ENCODE results near the gene RNF148.

RNF148 gene
- 0 reads per million in 2 donors for total RNA-seq

GRCh38 chr7:122702872-122703510 lies at the start of gene RNF148:
RNF148 (minus strand) TSS chr7:122702922; CDS start chr7:122702750, 172 bp downstream.
- DNase-seq, result no peak

DNA sequence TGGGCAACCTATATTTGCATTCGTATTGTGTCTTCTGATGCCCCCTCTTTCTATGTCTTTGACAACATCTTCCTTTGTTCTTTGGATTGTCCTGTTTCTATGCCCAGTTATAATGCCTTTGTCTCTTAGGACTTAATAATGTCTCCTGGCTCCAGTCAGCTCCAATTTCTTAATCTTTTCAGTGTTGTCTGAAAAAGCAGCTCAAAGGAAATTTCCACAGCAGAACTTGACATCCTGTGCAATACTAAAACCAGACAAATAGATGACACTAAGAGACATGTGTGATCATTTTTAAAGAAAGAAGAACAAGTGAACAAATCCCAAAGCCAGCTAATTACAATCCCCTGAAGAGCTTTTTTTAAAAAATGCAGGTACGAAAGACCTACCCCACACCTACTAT lies 47.7 kb upstream of the RNF148 start:
- DNase-seq, result no peak

DNA sequence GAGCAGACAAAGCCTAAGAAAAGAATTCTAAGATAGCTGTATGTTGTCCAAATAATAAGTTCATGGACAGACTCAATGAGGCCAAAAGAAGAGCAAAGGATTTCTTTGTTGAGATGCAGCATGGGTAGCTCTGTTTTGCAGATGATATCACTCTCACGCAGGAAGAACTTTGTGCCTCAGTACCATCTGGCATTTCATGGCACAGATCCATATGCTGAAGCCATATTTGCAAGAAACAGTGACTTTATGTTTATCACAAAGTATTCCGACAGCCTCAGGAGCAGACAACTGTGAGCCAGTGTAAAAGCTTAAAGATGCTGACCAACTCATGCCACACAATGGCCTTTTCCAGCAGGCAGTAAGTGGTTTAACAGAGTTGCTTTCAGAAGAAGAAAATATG lies 45.5 kb upstream of the RNF148 start:
- no peak for DNase-seq

DNA sequence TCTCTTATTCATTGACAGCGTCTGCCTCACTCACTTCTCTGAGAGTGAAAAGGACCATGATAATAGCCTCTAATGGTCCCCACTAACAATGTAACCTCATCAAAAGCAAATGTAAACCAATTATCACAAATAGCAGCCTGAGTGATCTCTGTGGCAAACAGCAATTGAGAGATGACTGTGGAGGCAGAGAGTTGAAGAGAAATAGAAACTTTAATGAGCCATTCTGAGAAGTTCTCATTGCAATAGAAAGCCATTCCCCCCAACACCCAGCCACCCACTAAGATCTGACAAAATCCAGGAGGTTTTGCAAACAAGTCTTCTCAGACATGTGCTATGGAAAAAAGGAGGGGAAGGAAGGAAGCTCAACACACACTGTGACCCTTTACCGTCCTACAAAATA lies 44.2 kb upstream of the RNF148 start:
- no peak for DNase-seq

GRCh38 chr7:122743211-122743610 lies 40.5 kb upstream of the RNF148 start:
- no peak for DNase-seq

DNA sequence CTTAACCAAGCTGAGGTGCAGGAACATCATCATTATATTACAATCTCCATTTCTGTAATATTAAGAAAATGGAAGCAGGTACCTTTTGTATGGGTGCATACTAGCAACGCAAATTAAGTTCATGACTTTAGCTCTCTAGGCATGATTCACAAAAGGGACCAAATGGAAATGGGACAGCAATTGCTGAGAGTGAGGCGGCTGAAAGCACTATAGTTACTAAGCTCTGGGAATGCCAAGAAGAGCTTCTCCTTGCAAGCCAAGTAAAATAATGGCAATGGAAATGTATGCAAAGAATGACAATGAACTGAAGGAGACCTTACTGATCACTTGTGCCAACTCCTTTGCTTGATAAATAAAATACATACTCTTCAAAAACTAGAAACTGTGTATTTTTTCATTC lies 36.2 kb upstream of the RNF148 start:
- DNase-seq, result no peak

DNA sequence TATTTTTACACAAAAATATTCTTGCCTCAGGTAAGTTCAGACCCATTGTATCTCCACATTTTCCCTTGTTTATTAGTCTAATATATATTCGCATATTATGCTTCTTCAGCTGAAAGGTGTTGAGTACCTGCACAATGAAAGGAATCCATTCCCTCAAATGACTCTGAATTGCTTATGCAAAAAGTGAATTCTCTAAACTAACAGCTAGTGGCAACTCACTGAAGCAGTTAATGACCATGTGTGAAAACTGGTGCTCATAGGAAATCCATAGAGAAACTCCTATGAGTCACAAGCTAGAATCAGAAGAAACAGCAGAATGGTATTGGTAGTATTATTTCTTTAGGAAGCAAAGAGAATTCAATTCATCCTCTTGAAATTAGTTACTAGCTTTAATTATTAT lies 33.5 kb upstream of the RNF148 start:
- no peak for DNase-seq

DNA sequence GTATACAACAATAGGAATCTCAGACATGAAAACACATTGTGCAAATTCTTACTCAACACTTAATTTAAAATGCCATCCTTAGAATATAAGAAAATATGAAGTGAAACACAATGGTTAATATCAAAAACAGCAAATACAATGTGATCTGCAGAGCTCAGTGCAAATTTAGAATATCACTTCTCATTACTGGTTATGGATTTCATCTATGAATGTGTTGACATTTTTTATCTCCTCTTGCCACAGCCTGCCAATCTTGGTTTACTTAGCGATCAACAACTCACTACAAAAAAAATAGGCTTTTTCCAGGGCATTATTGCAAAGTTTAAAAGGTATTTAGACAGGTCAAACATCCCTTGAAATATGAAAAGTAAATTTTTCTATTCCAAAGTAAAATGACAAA lies 25.0 kb upstream of the RNF148 start:
- DNase-seq, result no peak

DNA sequence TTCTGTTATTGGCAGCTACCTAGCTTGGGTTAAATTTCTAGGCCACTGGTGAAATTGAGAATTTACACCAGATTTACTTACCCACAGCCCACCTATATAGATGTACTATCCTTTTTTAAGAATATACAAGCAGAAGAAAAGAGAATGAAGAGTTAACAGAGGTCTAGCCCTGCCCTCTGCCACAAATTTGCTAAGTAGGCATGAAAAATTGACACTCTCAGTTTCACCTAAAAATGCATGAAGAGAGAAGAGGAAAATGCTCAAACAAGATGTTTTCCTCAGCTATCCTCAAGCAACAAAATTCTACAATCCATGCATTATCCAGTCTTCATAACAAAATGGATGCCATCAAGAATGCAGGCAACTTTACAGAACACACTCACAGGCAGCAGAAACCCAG lies 24.6 kb upstream of the RNF148 start:
- DNase-seq, result no peak

- DNase-seq, result no peak
These were observed 24.2 kb upstream of the RNF148 start for GRCh38 chr7:122726881-122727280.

DNA sequence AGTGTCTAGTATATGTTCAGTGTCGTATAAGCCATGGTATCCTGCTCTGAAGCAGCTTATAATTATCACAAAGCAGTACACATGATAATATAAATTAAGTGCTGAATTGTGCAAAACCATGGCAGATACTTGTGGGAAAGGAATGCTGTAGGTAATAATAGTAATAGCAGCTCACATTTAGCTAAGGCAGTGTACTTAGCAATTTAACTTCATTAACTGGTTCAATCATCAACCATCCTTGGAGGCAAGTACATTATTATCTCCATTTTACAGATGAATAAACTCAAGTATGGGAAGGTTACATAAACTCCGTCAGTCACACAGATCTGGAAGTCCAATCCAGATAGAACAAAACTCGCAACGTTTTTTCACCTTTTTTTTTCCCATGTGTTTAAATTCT lies 21.6 kb upstream of the RNF148 start:
- DNase-seq, result no peak

- no peak for DNase-seq
These were observed 16.4 kb upstream of the RNF148 start for GRCh38 chr7:122719010-122719578.

DNA sequence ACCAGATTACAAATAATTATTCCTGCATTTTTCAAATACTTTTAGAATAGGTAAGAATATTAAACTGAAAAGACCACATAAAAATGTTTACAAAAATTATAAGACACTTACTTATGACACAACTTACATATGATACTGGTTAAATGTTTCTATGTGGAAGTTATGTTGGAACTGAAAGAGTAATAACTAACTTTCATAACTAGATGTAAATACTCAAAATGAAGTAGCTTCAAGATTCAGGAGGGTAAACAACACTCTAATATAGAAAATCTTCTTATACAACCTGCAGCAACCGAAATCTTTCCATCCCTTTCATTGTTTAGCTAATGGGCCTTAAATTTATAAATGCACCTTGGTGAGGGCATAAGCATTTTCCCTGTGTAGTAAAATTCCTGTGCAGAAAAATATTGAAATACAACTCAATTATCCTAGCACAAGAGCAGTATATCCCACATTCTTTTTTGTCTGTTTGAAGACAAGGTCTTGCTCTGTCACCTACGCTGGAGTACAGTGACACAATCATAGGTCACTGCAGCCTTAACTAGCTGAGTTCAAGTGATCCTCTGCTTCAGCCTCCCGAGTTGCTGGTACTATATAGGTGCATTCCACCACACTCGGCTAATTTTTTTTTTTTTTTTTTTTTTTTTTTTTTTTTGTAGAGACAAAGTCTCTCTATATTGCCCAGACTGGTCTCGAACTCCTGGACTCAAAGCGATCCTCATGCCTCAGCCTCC lies 14.8 kb upstream of the RNF148 start:
- no peak for DNase-seq

DNA sequence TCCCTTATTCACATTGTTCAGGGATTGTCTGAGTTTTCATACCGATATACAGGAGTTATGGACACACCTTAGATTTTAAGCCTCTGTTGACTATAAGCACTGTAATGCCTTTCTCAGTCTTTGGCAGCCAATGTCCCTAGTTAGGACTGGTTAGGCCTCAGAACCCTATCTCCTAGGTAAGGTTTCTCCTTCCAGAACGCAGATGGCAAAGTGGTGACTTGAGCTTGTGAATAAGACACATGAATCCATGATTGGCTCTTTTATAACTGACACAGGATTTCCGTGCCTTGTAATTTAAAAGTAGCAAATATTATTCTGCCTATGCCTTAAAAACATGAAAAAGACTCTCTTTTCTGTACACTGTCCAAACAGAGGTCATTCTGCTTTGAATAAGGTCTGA lies 12.5 kb upstream of the RNF148 start:
- no peak for DNase-seq

GRCh38 chr7:122710916-122711315 lies 8.2 kb upstream of the RNF148 start:
- DNase-seq, result no peak

- DNase-seq, result no peak
These were observed 7.4 kb upstream of the RNF148 start for GRCh38 chr7:122709930-122710646.

GRCh38 chr7:122706836-122707235 lies 4.1 kb upstream of the RNF148 start:
- no peak for DNase-seq

- DNase-seq, result no peak
These were observed 3.7 kb downstream of the RNF148 start, which contains the start of gene RNF133 for GRCh38 chr7:122699017-122699416. RNF133 (minus strand) TSS chr7:122699117; CDS start chr7:122698918, 199 bp downstream.

- DNase-seq, result no peak
These were observed 6.9 kb downstream of the RNF148 start for GRCh38 chr7:122695816-122696215.

DNA sequence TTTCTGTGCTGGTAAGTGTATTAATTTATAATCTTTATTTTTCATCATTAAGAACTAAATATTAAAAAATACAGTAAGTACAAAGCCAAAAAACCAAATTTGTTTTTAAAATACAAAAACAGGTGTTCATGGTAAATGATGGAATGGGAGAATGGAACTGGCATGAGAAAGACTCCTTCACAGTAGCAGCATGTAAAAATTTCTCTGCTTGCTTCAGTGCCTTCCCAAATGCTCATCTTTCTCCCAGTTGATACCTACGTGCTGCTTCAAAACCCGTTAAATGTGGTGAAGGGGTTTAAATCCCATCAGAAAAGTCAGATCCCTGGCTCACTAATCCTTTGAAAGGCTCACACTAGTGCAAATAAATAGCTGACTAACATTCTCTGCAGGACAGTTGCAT lies 8.0 kb downstream of the RNF148 start:
- DNase-seq, result no peak

GRCh38 chr7:122692769-122693309 lies 9.9 kb downstream of the RNF148 start:
- no peak for DNase-seq

GRCh38 chr7:122691569-122692235 lies 11.0 kb downstream of the RNF148 start:
- DNase-seq, result no peak

Measured in T-helper 9 cell (primary cell).